Germinal center (tissue), 1 donor: ENCODE results near the gene EIF4E2.

ENCODE experiments used
- DNase-seq: peaks from one replicate; pipeline ENCODE4 v3.0.0; 2012; ENCODE audit warnings: mixed read lengths, low spot score

EIF4E2 gene, protein sequence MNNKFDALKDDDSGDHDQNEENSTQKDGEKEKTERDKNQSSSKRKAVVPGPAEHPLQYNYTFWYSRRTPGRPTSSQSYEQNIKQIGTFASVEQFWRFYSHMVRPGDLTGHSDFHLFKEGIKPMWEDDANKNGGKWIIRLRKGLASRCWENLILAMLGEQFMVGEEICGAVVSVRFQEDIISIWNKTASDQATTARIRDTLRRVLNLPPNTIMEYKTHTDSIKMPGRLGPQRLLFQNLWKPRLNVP

DNA sequence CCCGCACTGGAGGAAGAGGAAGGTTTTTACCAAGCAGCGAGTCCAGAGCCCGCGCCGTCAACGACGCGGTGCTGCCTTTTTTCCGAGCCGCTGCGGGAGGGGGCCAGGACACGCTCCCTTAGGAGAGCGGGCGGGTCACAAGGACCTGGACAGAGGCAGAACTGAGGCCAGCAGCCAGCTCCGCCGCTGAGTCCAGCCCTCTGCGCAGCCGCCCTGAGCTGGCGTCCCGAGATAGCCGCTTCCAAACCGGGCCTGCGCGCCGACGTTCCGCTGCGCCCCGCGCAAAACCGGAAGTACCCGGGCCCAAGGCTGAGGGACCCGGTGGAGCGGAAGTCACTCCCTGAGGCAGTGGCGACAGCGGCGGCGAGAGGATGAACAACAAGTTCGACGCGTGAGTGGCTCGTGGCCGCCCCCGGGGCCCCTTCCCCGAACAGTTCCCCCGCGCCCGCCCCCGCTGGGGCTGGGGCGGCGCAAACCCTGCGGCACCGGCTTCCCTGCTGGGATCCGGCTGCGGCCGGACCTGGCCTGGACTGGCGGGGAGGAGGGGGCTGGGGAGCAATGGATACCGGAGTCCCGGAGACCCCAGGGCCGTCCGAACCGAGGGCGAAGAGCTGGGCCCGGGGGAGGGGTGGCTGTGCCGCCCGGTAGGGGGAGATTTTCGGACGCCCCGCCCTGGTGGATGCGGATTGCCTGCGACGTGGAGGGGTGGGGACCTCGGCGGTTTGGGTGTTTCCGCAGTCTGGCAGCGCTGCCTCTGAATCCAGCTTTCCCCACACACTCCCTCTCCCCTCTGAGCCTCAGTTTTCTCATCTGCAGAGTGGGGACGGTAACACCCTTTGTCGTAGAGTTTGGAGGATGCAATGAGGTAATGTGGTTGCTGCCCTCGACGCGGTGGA, at the start of gene EIF4E2, which contains the start of gene TIGD1:
TSS of gene EIF4E2 (plus strand) at position 336 of the 896 bp plus-strand sequence. CDS start at position 372, 36 bp downstream.
TSS of gene TIGD1 (minus strand) at position 204 of the 896 bp plus-strand sequence. CDS start 675 bp downstream, outside the sequence.
- peak; percentile 96 for DNase-seq

DNA sequence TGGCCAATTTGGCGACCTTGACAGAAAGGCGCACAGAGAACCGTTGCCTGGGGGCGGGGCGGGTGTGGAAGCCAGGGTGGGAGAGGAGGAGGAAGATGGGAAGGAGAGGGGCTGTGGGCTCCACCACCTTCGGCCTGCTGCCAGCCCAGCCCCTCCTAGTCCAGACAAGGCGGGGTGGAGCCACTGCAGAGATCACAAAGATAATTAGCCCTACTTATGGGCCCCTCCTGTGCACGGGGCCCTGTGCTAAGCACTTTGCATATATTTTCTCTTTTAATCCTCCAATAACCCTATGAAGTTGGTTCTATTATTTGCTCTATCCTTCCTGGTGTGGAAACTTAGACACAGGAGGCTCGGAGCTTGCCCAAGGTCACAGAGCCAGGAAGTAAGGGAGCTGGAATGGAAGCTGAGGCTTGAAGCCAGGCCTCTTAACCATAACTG, 49.1 kb upstream of the EIF4E2 start:
- DNase-seq: no peak

- no peak for DNase-seq
Observed at GRCh38 chr2:232501794-232502390, 48.6 kb upstream of the EIF4E2 start.

GRCh38 chr2:232502511-232502910, 48.0 kb upstream of the EIF4E2 start:
- DNase-seq: no peak

DNA sequence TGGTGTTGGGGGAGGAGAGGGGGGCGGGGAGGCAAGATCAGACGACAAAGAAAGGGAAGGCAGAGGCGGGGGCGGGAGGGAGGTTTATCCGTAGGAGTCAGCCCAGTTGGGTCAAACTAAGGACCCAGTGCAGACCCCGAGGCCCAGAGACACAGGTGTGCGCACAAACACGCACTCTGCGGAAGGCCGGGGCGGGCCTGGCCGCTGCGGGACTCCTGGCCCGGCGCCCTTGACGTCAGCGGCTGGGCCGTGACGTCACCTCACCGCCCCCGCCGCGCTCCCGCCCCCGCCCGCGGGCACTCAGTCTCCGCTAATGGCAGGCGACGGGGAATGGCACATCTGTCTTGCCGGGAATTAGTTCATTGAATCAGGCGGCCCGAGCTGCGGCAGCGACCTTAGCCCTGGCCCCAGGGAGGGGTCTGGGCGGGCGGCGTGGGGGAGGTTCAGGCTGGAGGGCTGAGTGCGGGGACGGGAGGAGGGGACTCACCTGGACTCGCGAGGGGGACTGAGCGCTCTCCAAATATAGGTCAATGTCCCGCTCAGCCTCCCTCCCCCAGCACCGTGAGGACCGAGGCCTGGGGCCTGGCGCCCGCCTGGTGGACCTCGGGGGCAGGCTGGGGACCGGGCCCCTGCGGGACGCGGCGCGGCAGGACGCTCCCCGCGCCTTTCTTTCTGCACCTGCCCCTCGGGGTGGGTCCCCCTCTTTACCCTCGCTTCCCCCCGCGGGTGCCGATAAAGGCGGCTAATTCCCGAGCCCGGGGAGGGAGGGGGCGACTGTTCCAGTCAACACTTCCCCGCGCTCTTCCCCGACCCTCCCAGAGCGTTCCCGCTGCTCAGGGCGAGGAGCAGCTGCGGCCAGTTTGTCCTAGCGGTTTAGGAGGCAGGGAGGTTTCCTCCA, 47.3 kb upstream of the EIF4E2 start:
- DNase-seq: no peak

- DNase-seq: no peak
Observed at GRCh38 chr2:232503809-232504323, 46.6 kb upstream of the EIF4E2 start.

- DNase-seq: no peak
Observed at GRCh38 chr2:232504438-232504837, 46.1 kb upstream of the EIF4E2 start.

- no peak for DNase-seq
Observed at GRCh38 chr2:232505856-232506255, 44.6 kb upstream of the EIF4E2 start.

DNA sequence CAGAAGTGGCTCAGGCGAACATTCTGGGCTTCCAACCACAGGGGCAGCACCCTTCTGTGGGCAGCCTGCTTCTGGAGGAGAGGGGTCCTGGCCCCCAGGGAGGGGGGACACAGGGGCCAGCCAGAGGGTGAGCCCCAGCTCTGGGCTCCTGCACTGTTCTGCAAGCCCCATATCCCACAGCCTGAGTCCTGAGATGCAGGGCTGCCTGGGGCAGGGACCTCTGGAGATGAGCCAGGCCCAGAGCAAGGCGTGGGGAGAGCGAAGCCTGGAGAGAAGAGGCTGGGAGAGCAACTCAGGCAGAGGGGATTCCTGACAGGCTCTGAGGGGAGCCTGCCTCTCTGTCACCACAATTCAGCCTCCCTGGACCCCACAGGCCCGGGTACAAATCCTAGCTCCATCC, 43.8 kb upstream of the EIF4E2 start:
- DNase-seq: no peak

GRCh38 chr2:232508251-232508650, 42.2 kb upstream of the EIF4E2 start:
- DNase-seq: no peak

- no peak for DNase-seq
Observed at GRCh38 chr2:232511336-232511890, 39.1 kb upstream of the EIF4E2 start.

GRCh38 chr2:232512602-232513001, 37.9 kb upstream of the EIF4E2 start:
- DNase-seq: no peak

GRCh38 chr2:232513353-232513752, 37.1 kb upstream of the EIF4E2 start:
- no peak for DNase-seq

DNA sequence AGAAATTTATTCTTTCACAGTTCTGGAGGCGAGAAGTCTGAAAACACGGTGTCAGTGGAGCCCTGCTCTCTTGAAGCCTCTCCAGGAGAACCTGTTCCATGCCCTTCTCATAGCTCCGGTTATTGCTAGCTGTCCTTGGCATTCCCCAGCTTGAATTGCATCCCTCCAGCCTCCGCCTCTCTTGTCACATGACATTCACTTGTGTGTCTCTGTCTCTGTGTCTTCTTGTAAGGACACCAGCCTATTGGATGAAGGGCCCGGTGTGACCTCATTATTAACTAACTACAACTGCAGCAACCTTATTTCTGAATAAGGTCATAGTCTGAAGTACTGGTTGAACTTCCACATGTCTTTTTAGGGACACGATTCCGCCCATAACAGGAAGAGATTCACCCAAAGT, 34.9 kb upstream of the EIF4E2 start:
- no peak for DNase-seq

GRCh38 chr2:232516551-232516950, 33.9 kb upstream of the EIF4E2 start:
- no peak for DNase-seq

- no peak for DNase-seq
Observed at GRCh38 chr2:232518844-232519243, 31.6 kb upstream of the EIF4E2 start.

DNA sequence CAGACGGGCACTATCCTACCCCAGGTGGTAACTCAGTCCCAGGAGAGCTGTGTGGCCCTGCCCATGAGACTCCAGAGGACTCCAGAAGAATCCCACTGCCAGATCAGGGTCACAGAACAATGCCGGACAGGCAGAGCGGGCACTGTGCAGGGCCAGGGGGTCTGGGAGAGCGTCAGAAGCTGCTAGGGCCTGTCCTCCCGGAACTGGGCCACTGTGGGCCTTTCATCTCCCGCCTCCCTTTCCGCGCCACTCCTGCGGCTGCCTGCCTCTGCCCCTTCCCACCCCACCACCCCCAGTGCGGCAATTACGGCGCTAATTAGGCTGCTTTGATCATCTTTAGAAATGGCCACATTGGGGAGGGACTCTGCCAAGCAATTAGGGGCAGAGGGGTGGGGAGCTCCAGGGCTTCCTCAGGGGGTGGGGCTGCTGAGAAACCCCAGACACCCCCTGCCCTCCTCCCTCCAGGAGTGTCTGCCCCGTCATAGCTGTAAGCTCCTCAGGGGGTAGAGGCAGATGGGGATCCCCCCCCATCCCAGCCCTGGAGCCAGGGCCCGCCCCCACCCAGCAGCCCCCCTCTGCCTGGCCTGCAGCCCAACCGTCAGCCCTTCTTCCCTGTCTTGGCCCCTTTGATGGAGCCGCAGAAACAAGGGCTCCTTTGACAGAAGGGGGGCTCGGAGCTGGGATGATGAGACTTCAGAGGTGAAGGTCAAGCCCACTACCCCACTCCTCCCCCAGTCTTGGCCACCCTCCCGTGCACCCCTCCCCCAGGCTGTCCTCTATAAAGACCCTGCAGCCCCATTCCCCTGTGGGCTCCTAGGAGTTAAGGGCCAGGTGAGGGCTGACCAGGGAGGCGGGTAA, 30.7 kb upstream of the EIF4E2 start, which contains the start of gene PRSS56:
TSS of gene PRSS56 (plus strand) at position 808 of the 858 bp plus-strand sequence. CDS start 211 bp downstream, outside the sequence.
- DNase-seq: no peak

DNA sequence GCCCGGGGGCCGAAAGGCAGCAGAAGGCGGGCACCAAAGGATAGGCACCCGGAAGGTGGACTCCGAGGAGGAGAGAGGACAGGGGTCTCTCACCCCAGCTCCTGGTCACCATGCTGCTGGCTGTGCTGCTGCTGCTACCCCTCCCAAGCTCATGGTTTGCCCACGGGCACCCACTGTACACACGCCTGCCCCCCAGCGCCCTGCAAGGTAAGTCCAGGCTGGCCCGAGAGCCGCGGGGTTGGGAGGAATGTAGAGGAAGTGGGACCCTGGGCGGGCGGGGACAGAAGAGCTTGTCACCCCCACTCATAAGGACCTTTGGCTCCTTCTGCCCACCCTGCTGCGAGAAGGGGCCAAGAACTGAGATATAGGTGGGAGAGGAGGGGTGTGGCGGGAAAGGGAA, 30.0 kb upstream of the EIF4E2 start:
- no peak for DNase-seq

DNA sequence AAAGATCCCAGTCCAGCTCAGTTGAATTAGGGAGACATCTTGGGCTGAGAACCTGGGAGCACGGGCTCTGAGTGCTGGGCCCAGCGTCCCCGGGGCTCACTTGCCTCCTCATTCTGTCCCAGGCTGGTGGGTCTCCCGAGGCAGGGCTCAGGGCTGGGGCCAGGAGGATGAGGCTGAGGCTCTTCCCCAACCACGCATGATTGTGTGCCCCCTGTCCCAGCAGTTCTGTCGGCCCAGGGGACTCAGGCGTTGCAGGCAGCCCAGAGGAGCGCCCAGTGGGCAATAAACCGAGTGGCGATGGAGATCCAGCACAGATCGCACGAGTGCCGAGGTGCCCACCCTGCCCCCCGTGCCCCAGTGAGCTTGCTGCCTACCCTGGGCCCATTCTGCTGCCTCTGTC, 29.4 kb upstream of the EIF4E2 start:
- DNase-seq: no peak
